ENCODE results near the gene MAP2K1.

GRCh38 chr15:66482539-66482938 is 95.8 kb downstream of the MAP2K1 start:
- TF ChIP-seq CTCF (IDR thresholded peaks at IDR 0.05; ENCODE audit: poor library complexity) (no peak), EZH2 (IDR thresholded peaks at IDR 0.05; ENCODE audit: borderline replicate concordance) (no peak)

Measured in hepatocyte (in vitro differentiated cells).